Measurements from ENCODE around the gene SKAP1.
"Not testable (repeated sequence)": the region's sequence is repeated elsewhere in the genome, so short reads cannot be mapped to it uniquely, and the experiment has no call there.

DNA sequence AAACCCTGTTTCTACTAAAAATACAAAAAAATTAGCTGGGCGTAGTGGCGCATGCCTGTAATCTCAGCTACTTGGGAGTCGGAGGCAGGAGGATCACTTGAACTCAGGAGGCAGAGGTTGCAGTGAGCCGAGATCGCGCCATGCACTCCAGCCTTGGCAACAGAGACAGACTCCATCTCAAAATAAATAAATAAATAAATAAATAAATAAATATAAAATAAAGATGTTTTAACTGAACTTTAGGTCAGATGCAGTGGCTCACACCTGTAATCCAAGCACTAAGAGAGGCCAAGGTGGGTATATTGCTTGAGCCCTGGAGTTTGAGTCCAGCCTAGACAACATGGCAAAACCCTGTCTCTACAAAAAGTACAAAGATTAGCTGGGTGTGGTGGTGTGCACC lies 61.0 kb downstream of the SKAP1 start:
- TF ChIP-seq EZH2phosphoT487 (conservative IDR thresholded peaks at IDR 0.05; ENCODE audit: low read length) = not testable (repeated sequence)
- TF ChIP-seq, protein P1, sequence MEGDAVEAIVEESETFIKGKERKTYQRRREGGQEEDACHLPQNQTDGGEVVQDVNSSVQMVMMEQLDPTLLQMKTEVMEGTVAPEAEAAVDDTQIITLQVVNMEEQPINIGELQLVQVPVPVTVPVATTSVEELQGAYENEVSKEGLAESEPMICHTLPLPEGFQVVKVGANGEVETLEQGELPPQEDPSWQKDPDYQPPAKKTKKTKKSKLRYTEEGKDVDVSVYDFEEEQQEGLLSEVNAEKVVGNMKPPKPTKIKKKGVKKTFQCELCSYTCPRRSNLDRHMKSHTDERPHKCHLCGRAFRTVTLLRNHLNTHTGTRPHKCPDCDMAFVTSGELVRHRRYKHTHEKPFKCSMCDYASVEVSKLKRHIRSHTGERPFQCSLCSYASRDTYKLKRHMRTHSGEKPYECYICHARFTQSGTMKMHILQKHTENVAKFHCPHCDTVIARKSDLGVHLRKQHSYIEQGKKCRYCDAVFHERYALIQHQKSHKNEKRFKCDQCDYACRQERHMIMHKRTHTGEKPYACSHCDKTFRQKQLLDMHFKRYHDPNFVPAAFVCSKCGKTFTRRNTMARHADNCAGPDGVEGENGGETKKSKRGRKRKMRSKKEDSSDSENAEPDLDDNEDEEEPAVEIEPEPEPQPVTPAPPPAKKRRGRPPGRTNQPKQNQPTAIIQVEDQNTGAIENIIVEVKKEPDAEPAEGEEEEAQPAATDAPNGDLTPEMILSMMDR (IDR thresholded peaks at IDR 0.05; ENCODE audit: insufficient read depth, low read length, poor library complexity, severe bottlenecking) = not testable (repeated sequence)

All from SU-DHL-6 (cell line).